WTC11 (cell line): ENCODE measurements around the gene RPL18. TPM values are rescaled to one million over a fixed set of nuclear protein-coding genes. Genes with fewer than 3 reads are reported as not detected.

ENCODE experiments used
- ATAC-seq: fragments of 200-7000 bp; cut with Tn5 transposase; 2 replicates; pipeline ENCODE4 v1.10.0; 2021; ENCODE audit warnings: mild to moderate bottlenecking, moderate library complexity
- CTCF ChIA-PET: fragments of 300-600 bp; sonication (Branson Sonifier 250); formaldehyde crosslinking; loops from one replicate; lab custom pipeline; 2021; ENCODE audit warnings: antibody characterized with exemption; lab: Charles Lee
- POLR2A ChIA-PET: fragments of 350-600 bp; sonication (Branson Sonifier 250); formaldehyde crosslinking; loops from one replicate; lab custom pipeline; 2021; ENCODE audit warnings: antibody characterized with exemption; lab: Charles Lee
- DNase-seq: peaks from one replicate; pipeline ENCODE4 v3.0.0; 2021; ENCODE audit warnings: low spot score
- H3K27ac Mint-ChIP-seq: 2 replicates; pipeline ENCODE4 v1.8.0; 2021; ENCODE audit warnings: mixed read lengths
- H3K27me3 Mint-ChIP-seq: 2 replicates; pipeline ENCODE4 v1.8.0; 2021; ENCODE audit warnings: low read depth, mild to moderate bottlenecking, moderate library complexity, mixed read lengths
- H3K36me3 Mint-ChIP-seq: 2 replicates; pipeline ENCODE4 v1.8.0; 2021; ENCODE audit warnings: mixed read lengths
- H3K4me1 Mint-ChIP-seq: 2 replicates; pipeline ENCODE4 v1.8.0; 2022; ENCODE audit warnings: mixed read lengths
- H3K4me3 Mint-ChIP-seq: 2 replicates; pipeline ENCODE4 v1.8.0; 2021; ENCODE audit warnings: mild to moderate bottlenecking, moderate library complexity, mixed read lengths
- H3K9me3 Mint-ChIP-seq: 2 replicates; pipeline ENCODE4 v1.8.0; 2021; ENCODE audit warnings: mixed read lengths
- AR ChIP-seq: fragments of 250-450 bp; sonication (Bioruptor Pico); IDR thresholded peaks from 2 replicates; pipeline ENCODE4 v1.9.0; 2021; ENCODE audit warnings: mild to moderate bottlenecking
- ATF1 ChIP-seq: sonication (generic); formaldehyde crosslinking; IDR thresholded peaks from 2 replicates; pipeline ENCODE4 v1.8.1; 2023; ENCODE audit warnings: mild to moderate bottlenecking, moderate library complexity, missing genetic modification reagents
- CBFB ChIP-seq: sonication (generic); formaldehyde crosslinking; IDR thresholded peaks from 2 replicates; pipeline ENCODE4 v1.8.1; 2022; ENCODE audit warnings: mild to moderate bottlenecking, low read depth, missing genetic modification reagents
- ESRRA ChIP-seq: sonication (generic); formaldehyde crosslinking; IDR thresholded peaks from 2 replicates; pipeline ENCODE4 v1.8.1; 2022; ENCODE audit warnings: mild to moderate bottlenecking, missing genetic modification reagents, borderline replicate concordance
- MAX ChIP-seq: sonication (generic); formaldehyde crosslinking; IDR thresholded peaks from 2 replicates; pipeline ENCODE4 v1.8.0; 2022; ENCODE audit warnings: mild to moderate bottlenecking, missing genetic modification reagents
- MLX ChIP-seq: sonication (generic); formaldehyde crosslinking; IDR thresholded peaks from 2 replicates; pipeline ENCODE4 v1.8.1; 2023; ENCODE audit warnings: mild to moderate bottlenecking, missing genetic modification reagents, moderate library complexity
- NFATC4 ChIP-seq: fragments of 250-450 bp; sonication (Bioruptor Pico); IDR thresholded peaks from 2 replicates; pipeline ENCODE4 v1.9.0; 2021; ENCODE audit warnings: mild to moderate bottlenecking
- NR1H2 ChIP-seq: sonication (generic); formaldehyde crosslinking; IDR thresholded peaks from 2 replicates; pipeline ENCODE4 v1.9.0; 2021; ENCODE audit warnings: mild to moderate bottlenecking, moderate library complexity, missing genetic modification reagents
- PRDM15 ChIP-seq: sonication (generic); formaldehyde crosslinking; IDR thresholded peaks from 2 replicates; pipeline ENCODE4 v1.8.0; 2022; ENCODE audit warnings: missing genetic modification reagents
- SOX15 ChIP-seq: fragments of 250-450 bp; sonication (Bioruptor Pico); IDR thresholded peaks from 2 replicates; pipeline ENCODE4 v1.9.0; 2021; ENCODE audit warnings: mild to moderate bottlenecking
- SP1 ChIP-seq: sonication (generic); formaldehyde crosslinking; conservative IDR thresholded peaks from 2 replicates; pipeline ENCODE4 v1.8.1; 2022; ENCODE audit warnings: missing genetic modification reagents
- USF1 ChIP-seq: sonication (generic); formaldehyde crosslinking; IDR thresholded peaks from 2 replicates; pipeline ENCODE4 v1.8.0; 2022; ENCODE audit warnings: mild to moderate bottlenecking, missing genetic modification reagents
- USF2 ChIP-seq: sonication (generic); formaldehyde crosslinking; IDR thresholded peaks from 2 replicates; pipeline ENCODE4 v1.8.1; 2023; ENCODE audit warnings: mild to moderate bottlenecking, missing genetic modification reagents, moderate library complexity
- ZMAT4 ChIP-seq: fragments of 250-450 bp; sonication (Bioruptor Pico); IDR thresholded peaks from 2 replicates; pipeline ENCODE4 v1.9.0; 2021; ENCODE audit warnings: mild to moderate bottlenecking
- ZNF512 ChIP-seq: sonication (generic); formaldehyde crosslinking; IDR thresholded peaks from 2 replicates; pipeline ENCODE4 v1.8.1; 2022; ENCODE audit warnings: missing genetic modification reagents, borderline replicate concordance
- ZNF671 ChIP-seq: fragments of 250-450 bp; sonication (Bioruptor Pico); IDR thresholded peaks from 2 replicates; pipeline ENCODE4 v1.8.0; 2021; ENCODE audit warnings: mild to moderate bottlenecking
- total RNA-seq: library from RNA; stranded (reverse); gene quantifications from 3 replicates; pipeline ENCODE4 v1.2.3, GENCODE V29; 2021

The RPL18 gene
- total RNA-seq, 1 experiment from 2014 or later = 1,712 TPM

- H3K27ac Mint-ChIP-seq = peak overlapping the region; percentile 84
- CTCF ChIA-PET = interaction anchor here (1.3 to 2.7 kb wide), 2 partner anchors 14 to 111 kb away, joined by 3 to 17 read pairs; no protein-coding TSS in a partner anchor
- ATAC-seq = no peak
- no peak for TF ChIP-seq USF1
- 0 out of 2 replicates have a peak, but pooled peaks have one; percentile 34 for TF ChIP-seq ZNF671 (CRISPR knock-in tag)
- TF ChIP-seq AR (CRISPR knock-in tag) = no peak
- TF ChIP-seq ATF1 (CRISPR knock-in tag) = no peak
- no peak for TF ChIP-seq ESRRA (CRISPR knock-in tag)
- no peak for TF ChIP-seq MAX (CRISPR knock-in tag)
- TF ChIP-seq, all 79 proteins: peak for 1
- POLR2A ChIA-PET = interaction anchor here (1.8 to 2.6 kb wide), 3 partner anchors 14 to 123 kb away, joined by 4 to 18 read pairs (median 9); partner anchors contain the start of gene CA11
- Mint-ChIP-seq H3K9me3 (no peaks in the 10 kb centered on the region), H3K4me1 (peaks cover 59% of the 10 kb centered on the region), H3K36me3 (peaks cover 40% of the 10 kb centered on the region), H3K27me3 (no peaks in the 10 kb centered on the region), H3K4me3 (peak overlapping the region; percentile 99)
- DNase-seq = no peak
Observed at GRCh38 chr19:48616491-48617056, 2.4 kb downstream of the RPL18 start.

- ATAC-seq (no peak), DNase-seq (no peak)
- ChIA-PET CTCF (interaction anchor here (1.3 to 2.7 kb wide), 4 partner anchors 8 to 110 kb away, joined by 3 to 17 read pairs (median 6); no protein-coding TSS in a partner anchor), POLR2A (interaction anchor here (1.0 to 2.6 kb wide), 6 partner anchors 8 to 282 kb away, joined by 3 to 18 read pairs (median 6); partner anchors contain the start of gene CA11)
- Mint-ChIP-seq H3K27ac (peak overlapping the region; percentile 98), H3K27me3 (no peaks in the 10 kb centered on the region), H3K9me3 (no peaks in the 10 kb centered on the region), H3K4me3 (peak overlapping the region; percentile 99), H3K4me1 (peaks cover 59% of the 10 kb centered on the region), H3K36me3 (peaks cover 40% of the 10 kb centered on the region)
- TF ChIP-seq SP1 (no peak), ZMAT4 (CRISPR knock-in tag) (no peak), ZNF671 (CRISPR knock-in tag) (peak; percentile 11; the same call in 1 of the 2 replicates), NR1H2 (CRISPR knock-in tag) (no peak), NFATC4 (CRISPR knock-in tag) (0 out of 2 replicates have a peak, but pooled peaks have one; percentile 36)
Observed at GRCh38 chr19:48616041-48616436, 2.9 kb downstream of the RPL18 start.

- Mint-ChIP-seq H3K27me3 (no peaks in the 10 kb centered on the region), H3K4me3 (peak overlapping the region; percentile 99), H3K27ac (peak overlapping the region; percentile 98), H3K4me1 (peaks cover 59% of the 10 kb centered on the region)
- peak; percentile 0; the same call in 1 of the 2 replicates for ATAC-seq
- peak; percentile 34; the same call in 1 of the 2 replicates for TF ChIP-seq PRDM15 (CRISPR knock-in tag)
- TF ChIP-seq SOX15 (CRISPR knock-in tag) = no peak
- TF ChIP-seq CBFB (CRISPR knock-in tag) = no peak
- TF ChIP-seq MLX (CRISPR knock-in tag) = no peak
- TF ChIP-seq USF2 = no peak
- no peak for TF ChIP-seq ZNF512
- TF ChIP-seq, all 79 proteins: peak for 1
- ChIA-PET CTCF (interaction anchor here (0.8 to 2.7 kb wide), 8 partner anchors 9 to 126 kb away, joined by 3 to 17 read pairs (median 6); no protein-coding TSS in a partner anchor), POLR2A (interaction anchor here (0.7 to 2.6 kb wide), 10 partner anchors 9 to 282 kb away, joined by 3 to 18 read pairs (median 4); partner anchors contain the start of gene CA11)
- DNase-seq = no peak
- Mint-ChIP-seq H3K36me3 (peaks cover 40% of the 10 kb centered on the region), H3K9me3 (no peaks in the 10 kb centered on the region)
Observed at GRCh38 chr19:48615231-48616040, 3.5 kb downstream of the RPL18 start.
